Endothelial cell of umbilical vein (primary cell): ENCODE results near the gene DENND2C. TPM values are rescaled to one million over a fixed set of nuclear protein-coding genes. Genes with fewer than 3 reads are reported as not detected.

Source experiments
- BruUV-seq: library from RNA; stranded (reverse); fragments of 400-500 nt; replicated peaks from 2 replicates; lab custom pipeline; 2021; lab: Mats Ljungman, UMichigan
- CTCF ChIA-PET: fragments of 300-600, 350-600 bp; sonication (Branson Sonifier 250); formaldehyde crosslinking; loops from one replicate; lab custom pipeline; 2021; ENCODE audit warnings: antibody characterized with exemption, inconsistent platforms; lab: Charles Lee
- POLR2A ChIA-PET: fragments of 300-600, 350-600 bp; sonication (Branson Sonifier 250); formaldehyde crosslinking; loops from one replicate; lab custom pipeline; 2021; ENCODE audit warnings: antibody characterized with exemption, inconsistent platforms; lab: Charles Lee
- DNase-seq: peaks from one replicate; pipeline ENCODE4 v3.0.0-alpha.2; 2011; ENCODE audit warnings: low read depth, low spot score
- FAIRE-seq: peaks from 2 replicates; lab custom pipeline; 2011; peaks lifted over from hg19 to GRCh38; lab: Jason Lieb, UNC
- H2AFZ ChIP-seq: 2 replicates; pipeline ENCODE4 v1.6.0; 2012; ENCODE audit warnings: low read depth, low read length, control low read depth, inconsistent platforms
- H3K27ac ChIP-seq: 2 replicates; pipeline ENCODE4 v1.5.1; 2011; ENCODE audit warnings: low read depth, mild to moderate bottlenecking, control low read depth, low read length, moderate library complexity; ENCODE audit not compliant: insufficient read depth
- H3K27me3 ChIP-seq, 2 experiments: 2 replicates each; pipeline versions ENCODE4 v1.6.0 to v1.6.1; 2011; ENCODE audit warnings: low read length in 2 of 2, mixed read lengths in 1 of 2; ENCODE audit not compliant: control insufficient read depth in 2 of 2, insufficient read depth in 2 of 2
- H3K36me3 ChIP-seq, 2 experiments: 2 replicates in 1 of 2; 3 replicates in 1 of 2; pipeline ENCODE4 v1.5.1; 2011; ENCODE audit warnings: low read length in 2 of 2, mild to moderate bottlenecking in 1 of 2, moderate library complexity in 1 of 2; ENCODE audit not compliant: control insufficient read depth in 2 of 2, insufficient read depth in 2 of 2; ENCODE audit errors: extremely low read depth in 1 of 2
- H3K4me1 ChIP-seq: 3 replicates; pipeline ENCODE4 v1.5.1; 2011; ENCODE audit warnings: mild to moderate bottlenecking, low read length; ENCODE audit not compliant: control insufficient read depth, insufficient read depth; ENCODE audit errors: extremely low read depth
- H3K4me2 ChIP-seq: 2 replicates; pipeline ENCODE4 v1.6.1; 2011; ENCODE audit warnings: low read length, control low read depth, mixed read lengths; ENCODE audit not compliant: insufficient read depth
- H3K4me3 ChIP-seq, 3 experiments: fragments of 200-600 bp in 1 of 3; sonication (generic), shearing (Covaris generic) in 1 of 3; replicated peaks in 1 of 3; 2 replicates each; pipeline ENCODE4 v1.5.1; 2011 to 2016; ENCODE audit warnings: control low read depth in 3 of 3, low read length in 3 of 3, mild to moderate bottlenecking in 2 of 3, inconsistent platforms in 1 of 3, low read depth in 1 of 3, moderate library complexity in 1 of 3; ENCODE audit not compliant: insufficient read depth in 1 of 3
- H3K79me2 ChIP-seq: 2 replicates; pipeline ENCODE4 v1.6.0; 2012; ENCODE audit warnings: low read length, inconsistent platforms; ENCODE audit not compliant: control insufficient read depth, insufficient read depth
- H3K9ac ChIP-seq: replicated peaks from 2 replicates; pipeline ENCODE3; 2011; ENCODE audit warnings: low read length, control low read depth; ENCODE audit not compliant: insufficient read depth; ENCODE audit errors: extremely low read depth
- H3K9me1 ChIP-seq: replicated peaks from 3 replicates; pipeline ENCODE4 v1.6.0; 2011; ENCODE audit warnings: mild to moderate bottlenecking, low read length; ENCODE audit not compliant: control insufficient read depth, insufficient read depth; ENCODE audit errors: extremely low read depth
- H3K9me3 ChIP-seq: replicated peaks from 2 replicates; pipeline ENCODE4 v1.5.1; 2012; ENCODE audit warnings: low read length, inconsistent platforms; ENCODE audit not compliant: control insufficient read depth, insufficient read depth
- H4K20me1 ChIP-seq: replicated peaks from 2 replicates; pipeline ENCODE3; 2011; ENCODE audit warnings: mild to moderate bottlenecking, low read length; ENCODE audit not compliant: control insufficient read depth, insufficient read depth; ENCODE audit errors: extremely low read depth
- CTCF ChIP-seq, 2 donors: IDR thresholded peaks; 1 replicate in 1 of 2; 2 replicates in 1 of 2; pipeline ENCODE4 v1.5.1; 2011; ENCODE audit warnings: low read length in 2 of 2, mild to moderate bottlenecking in 2 of 2, moderate library complexity in 2 of 2, control low read depth in 1 of 2, inconsistent platforms in 1 of 2, low read depth in 1 of 2; ENCODE audit not compliant: insufficient read depth in 1 of 2; ENCODE audit errors: extremely low read depth in 1 of 2
- EZH2 ChIP-seq: IDR thresholded peaks from 2 replicates; pipeline ENCODE4 v1.6.1; 2012; ENCODE audit warnings: borderline replicate concordance, low read depth, mild to moderate bottlenecking, moderate library complexity, low read length, inconsistent platforms; ENCODE audit not compliant: severe bottlenecking
- FOS ChIP-seq: IDR thresholded peaks from 2 replicates; pipeline ENCODE4 v1.6.1; 2011; ENCODE audit warnings: mild to moderate bottlenecking, low read length, moderate library complexity, borderline replicate concordance; ENCODE audit not compliant: insufficient read depth
- GATA2 ChIP-seq: IDR thresholded peaks from 2 replicates; pipeline ENCODE4 v1.7.0; 2011; ENCODE audit warnings: low read depth, mild to moderate bottlenecking, moderate library complexity, mixed read lengths, low read length; ENCODE audit not compliant: insufficient read length, insufficient read depth
- JUN ChIP-seq: IDR thresholded peaks from 2 replicates; pipeline ENCODE4 v1.6.1; 2011; ENCODE audit warnings: borderline replicate concordance, low read depth; ENCODE audit not compliant: insufficient read length, insufficient read depth
- MAX ChIP-seq: IDR thresholded peaks from 2 replicates; pipeline ENCODE4 v1.6.1; 2011; ENCODE audit not compliant: insufficient read depth, insufficient read length
- MYC ChIP-seq: IDR thresholded peaks from one replicate; pipeline ENCODE4 v1.6.1; 2011; ENCODE audit warnings: mild to moderate bottlenecking, low read depth, low read length
- POLR2A ChIP-seq: IDR thresholded peaks from 2 replicates; pipeline ENCODE4 v1.6.1; 2012; ENCODE audit warnings: low read depth, mild to moderate bottlenecking, control low read depth, low read length
- POLR2AphosphoS5 ChIP-seq: IDR thresholded peaks from 2 replicates; pipeline ENCODE4 v1.6.1; 2012; ENCODE audit warnings: low read depth, mild to moderate bottlenecking, control low read depth, low read length, moderate library complexity; ENCODE audit not compliant: insufficient read depth
- dilution Hi-C: fragments of 300-500 bp; cut with MboI; formaldehyde crosslinking; loops from one replicate; pipeline ENCODE4 v1.15.0; 2019; ENCODE audit warnings: low sequenced_read_pairs; ENCODE audit not compliant: extremely low pct_ligation_motif_present
- intact Hi-C: fragments of 100-400 bp; cut with micrococcal nuclease; formaldehyde crosslinking; loops from one replicate; pipeline ENCODE4 v1.10.0; 2022
- polyA plus RNA-seq, 4 experiments: library from polyadenylated mRNA; depleted of rRNA in 3 of 4; stranded (reverse) in 3 of 4; unstranded in 1 of 4; fragments of >200 nt; gene quantifications; 2 replicates each; pipeline versions ENCODE4 v1.2.1 to v1.2.3, GENCODE V29; 2011 to 2012; ENCODE audit warnings: missing spikeins in 1 of 4
- total RNA-seq: library from RNA; stranded (reverse); gene quantifications from 2 replicates; pipeline ENCODE4 v1.2.3, GENCODE V29; 2021

DENND2C gene
- total and polyA plus RNA-seq, 2 donors (not counting 3 experiments of a cell fraction or from before 2014, with no cell fraction given): 0.12 to 0.22 TPM

GRCh38 chr1:114552106-114552639 is 117.7 kb downstream of the DENND2C start:
- no peaks in the 10 kb centered on the region for H3K4me1 ChIP-seq
- H3K27ac ChIP-seq: no peak overlapping the region
- H3K4me3 ChIP-seq: no peak overlapping the region
- no peak for FAIRE-seq
- H4K20me1 ChIP-seq: no peaks in the 10 kb centered on the region
- dilution Hi-C loops (no loop called here), intact Hi-C loops (no loop called here)
- H3K79me2 ChIP-seq: no peaks in the 10 kb centered on the region
- no peak overlapping the region for H3K4me2 ChIP-seq
- no peak overlapping the region for H2AFZ ChIP-seq
- H3K9me1 ChIP-seq: no peaks in the 10 kb centered on the region
- TF ChIP-seq FOS (no peak), MYC (no peak), GATA2 (no peak), POLR2A (no peak), CTCF (IDR thresholded peaks at IDR 0.05; ENCODE audit: extremely low read depth in 1 of 2, insufficient read depth in 1 of 2, low read depth in 1 of 2, low read length in 2 of 2) (no peak), MAX (no peak), EZH2 (no peak), POLR2AphosphoS5 (no peak), JUN (no peak)
- BruUV-seq: no TSS peak
- CTCF ChIA-PET: interaction anchor here (1.2 kb wide), 1 partner anchor 14 kb away, joined by 4 read pairs; no protein-coding TSS in a partner anchor
- H3K27me3 ChIP-seq: no peaks in the 10 kb centered on the region
- H3K36me3 ChIP-seq: no peaks in the 10 kb centered on the region
- no peaks in the 10 kb centered on the region for H3K9me3 ChIP-seq
- H3K9ac ChIP-seq: no peak overlapping the region
- POLR2A ChIA-PET: no interaction called here
- DNase-seq: no peak
